KMS-11 (cell line): ENCODE data around the gene CYTH4.

Experiments
- H2AFZ ChIP-seq: fragments of 200-600 bp; sonication (generic); 2 replicates; pipeline ENCODE4 v1.6.1; 2016; ENCODE audit warnings: antibody characterized with exemption, mixed run types, low read depth
- H3K27ac ChIP-seq: fragments of 200-600 bp; sonication (generic); 2 replicates; pipeline ENCODE4 v1.6.1; 2016; ENCODE audit warnings: mild to moderate bottlenecking, mixed run types
- H3K27me3 ChIP-seq: fragments of 200-600 bp; sonication (generic); 2 replicates; pipeline ENCODE4 v1.6.1; 2017; ENCODE audit warnings: mild to moderate bottlenecking, low read depth, mixed run types, moderate library complexity; ENCODE audit not compliant: insufficient read depth
- H3K36me3 ChIP-seq: fragments of 200-600 bp; sonication (generic); 2 replicates; pipeline ENCODE4 v1.6.1; 2017; ENCODE audit warnings: mild to moderate bottlenecking, mixed run types; ENCODE audit not compliant: insufficient read depth
- H3K4me1 ChIP-seq: fragments of 200-600 bp; sonication (generic); 2 replicates; pipeline ENCODE4 v1.6.1; 2016; ENCODE audit warnings: mild to moderate bottlenecking, low read depth, mixed run types; ENCODE audit not compliant: poor library complexity, severe bottlenecking
- H3K4me2 ChIP-seq: fragments of 200-600 bp; sonication (generic); 2 replicates; pipeline ENCODE4 v1.7.0; 2016; ENCODE audit warnings: mild to moderate bottlenecking, mixed run types
- H3K4me3 ChIP-seq: fragments of 200-600 bp; sonication (generic); IDR thresholded peaks from 2 replicates; pipeline ENCODE4 v1.6.1; 2017; ENCODE audit warnings: low read depth, low read length, mixed read lengths; ENCODE audit not compliant: insufficient read depth
- H3K79me2 ChIP-seq: fragments of 200-600 bp; sonication (generic); 2 replicates; pipeline ENCODE4 v1.6.1; 2016; ENCODE audit warnings: low read depth, mixed run types; ENCODE audit not compliant: insufficient read depth
- H3K9ac ChIP-seq: fragments of 200-600 bp; sonication (generic); 2 replicates; pipeline ENCODE4 v1.6.1; 2016; ENCODE audit warnings: mild to moderate bottlenecking, mixed run types
- H4K20me1 ChIP-seq: fragments of 200-600 bp; sonication (generic); 2 replicates; pipeline ENCODE4 v1.6.1; 2016; ENCODE audit warnings: mild to moderate bottlenecking, mixed run types; ENCODE audit not compliant: insufficient read depth
- TF ChIP-seq, protein P1 (sequence below): fragments of 200-600 bp; sonication (generic); conservative IDR thresholded peaks from 2 replicates; pipeline ENCODE4 v1.6.1; 2017; ENCODE audit warnings: low read depth, mild to moderate bottlenecking, antibody characterized with exemption, low read length, moderate library complexity, mixed read lengths

CYTH4 gene

DNA sequence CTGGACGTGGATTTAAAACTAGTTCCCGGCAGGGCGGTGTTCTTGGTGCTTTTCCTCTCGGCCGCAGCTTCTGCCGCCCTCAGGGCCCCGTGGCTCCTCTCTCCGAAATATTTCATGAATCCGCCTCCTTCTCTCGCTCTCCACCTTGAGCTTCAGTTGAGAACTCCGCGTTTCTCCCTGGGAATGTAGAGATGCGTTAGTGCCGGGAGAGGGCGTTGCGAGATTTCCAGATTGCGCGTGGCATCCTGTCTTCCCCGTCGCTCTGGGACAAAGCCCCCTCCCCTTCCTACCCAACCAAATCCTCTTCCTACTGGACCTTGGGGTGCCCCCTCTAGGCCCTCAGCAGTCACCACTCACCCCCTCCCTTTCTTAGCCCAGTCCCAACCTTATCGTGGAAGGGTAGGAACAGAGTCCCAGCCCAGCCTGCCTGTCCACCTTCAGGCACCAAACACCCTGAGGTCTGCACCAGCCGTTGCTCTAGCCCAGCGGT, 22.7 kb upstream of the CYTH4 start:
- Histone ChIP-seq H3K79me2 (no peaks in the 10 kb centered on the region), H4K20me1 (no peaks in the 10 kb centered on the region), H2AFZ (no peak overlapping the region), H3K4me1 (peaks cover 11% of the 10 kb centered on the region), H3K4me3 (no peak overlapping the region), H3K27me3 (no peaks in the 10 kb centered on the region), H3K9ac (no peak overlapping the region), H3K27ac (no peak overlapping the region), H3K4me2 (no peak overlapping the region), H3K36me3 (no peaks in the 10 kb centered on the region)
- TF ChIP-seq, protein P1, sequence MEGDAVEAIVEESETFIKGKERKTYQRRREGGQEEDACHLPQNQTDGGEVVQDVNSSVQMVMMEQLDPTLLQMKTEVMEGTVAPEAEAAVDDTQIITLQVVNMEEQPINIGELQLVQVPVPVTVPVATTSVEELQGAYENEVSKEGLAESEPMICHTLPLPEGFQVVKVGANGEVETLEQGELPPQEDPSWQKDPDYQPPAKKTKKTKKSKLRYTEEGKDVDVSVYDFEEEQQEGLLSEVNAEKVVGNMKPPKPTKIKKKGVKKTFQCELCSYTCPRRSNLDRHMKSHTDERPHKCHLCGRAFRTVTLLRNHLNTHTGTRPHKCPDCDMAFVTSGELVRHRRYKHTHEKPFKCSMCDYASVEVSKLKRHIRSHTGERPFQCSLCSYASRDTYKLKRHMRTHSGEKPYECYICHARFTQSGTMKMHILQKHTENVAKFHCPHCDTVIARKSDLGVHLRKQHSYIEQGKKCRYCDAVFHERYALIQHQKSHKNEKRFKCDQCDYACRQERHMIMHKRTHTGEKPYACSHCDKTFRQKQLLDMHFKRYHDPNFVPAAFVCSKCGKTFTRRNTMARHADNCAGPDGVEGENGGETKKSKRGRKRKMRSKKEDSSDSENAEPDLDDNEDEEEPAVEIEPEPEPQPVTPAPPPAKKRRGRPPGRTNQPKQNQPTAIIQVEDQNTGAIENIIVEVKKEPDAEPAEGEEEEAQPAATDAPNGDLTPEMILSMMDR: no peak

DNA sequence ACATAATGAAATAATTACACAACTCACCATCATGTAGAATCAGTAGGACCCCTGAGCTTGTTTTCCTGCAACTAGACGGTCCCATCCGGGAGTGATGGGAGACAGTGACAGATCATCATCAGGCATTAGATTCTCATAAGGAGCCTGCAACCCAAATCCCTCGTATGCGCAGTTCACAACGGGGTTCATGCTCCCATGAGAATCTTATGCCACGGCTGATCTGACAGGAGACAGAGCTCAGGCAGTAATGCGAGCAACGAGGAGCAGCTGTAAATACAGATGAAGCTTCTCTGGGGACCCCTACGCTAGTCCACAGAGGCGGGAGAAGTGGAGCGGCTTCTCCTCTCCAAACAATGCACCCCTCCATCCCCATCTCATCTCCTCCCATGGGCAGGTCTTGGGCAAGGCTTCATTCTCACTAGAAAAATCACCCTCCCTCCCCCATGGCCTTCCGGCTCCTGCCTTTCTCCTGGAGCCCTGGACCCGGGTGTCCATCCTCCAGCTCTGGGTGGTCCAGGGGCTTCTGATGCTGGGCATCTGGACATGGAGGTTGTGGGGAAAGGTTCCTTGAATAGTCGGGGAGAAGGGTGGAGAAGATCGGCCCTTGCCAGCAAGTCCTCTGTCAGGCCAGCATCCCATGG, 22.0 kb upstream of the CYTH4 start:
- no peak overlapping the region for H3K9ac ChIP-seq
- H2AFZ ChIP-seq: peak overlapping the region; percentile 36; the same call in 1 of the 2 replicates
- H3K4me3 ChIP-seq: no peak overlapping the region
- H3K27me3 ChIP-seq: no peaks in the 10 kb centered on the region
- no peaks in the 10 kb centered on the region for H3K79me2 ChIP-seq
- no peaks in the 10 kb centered on the region for H4K20me1 ChIP-seq
- H3K27ac ChIP-seq: no peak overlapping the region
- H3K4me1 ChIP-seq: peaks cover 11% of the 10 kb centered on the region
- TF ChIP-seq, protein P1: no peak
- H3K4me2 ChIP-seq: peak overlapping the region; percentile 29; the same call in 1 of the 2 replicates
- no peaks in the 10 kb centered on the region for H3K36me3 ChIP-seq

DNA sequence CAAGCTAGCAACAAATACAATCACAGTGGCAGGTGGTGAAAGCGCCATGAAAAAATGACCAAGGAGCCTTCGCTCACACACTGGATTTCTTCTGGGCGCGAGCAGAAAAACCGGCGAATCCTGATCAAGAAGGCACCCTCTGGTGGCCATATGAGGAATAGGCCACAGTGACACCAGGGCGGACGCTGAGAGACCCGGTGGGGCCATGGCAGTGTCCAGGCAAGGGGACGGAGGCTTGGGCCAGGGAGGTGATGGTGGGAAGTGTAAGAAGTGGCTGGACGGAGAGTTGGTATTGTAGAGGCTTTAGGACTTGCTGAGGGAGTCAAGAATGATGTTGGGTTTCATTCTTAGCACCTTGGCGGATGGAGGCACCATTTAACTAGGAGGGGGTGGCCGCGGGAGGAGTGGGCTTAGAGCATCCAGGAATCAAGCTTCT, 21.4 kb upstream of the CYTH4 start:
- no peaks in the 10 kb centered on the region for H4K20me1 ChIP-seq
- TF ChIP-seq, protein P1: peak; percentile 95
- H3K27me3 ChIP-seq: no peaks in the 10 kb centered on the region
- H3K9ac ChIP-seq: no peak overlapping the region
- H3K36me3 ChIP-seq: no peaks in the 10 kb centered on the region
- H3K4me3 ChIP-seq: no peak overlapping the region
- H3K79me2 ChIP-seq: no peaks in the 10 kb centered on the region
- no peak overlapping the region for H3K27ac ChIP-seq
- peak overlapping the region; percentile 29; the same call in 1 of the 2 replicates for H3K4me2 ChIP-seq
- peaks cover 11% of the 10 kb centered on the region for H3K4me1 ChIP-seq
- peak overlapping the region; percentile 36; the same call in 1 of the 2 replicates for H2AFZ ChIP-seq

DNA sequence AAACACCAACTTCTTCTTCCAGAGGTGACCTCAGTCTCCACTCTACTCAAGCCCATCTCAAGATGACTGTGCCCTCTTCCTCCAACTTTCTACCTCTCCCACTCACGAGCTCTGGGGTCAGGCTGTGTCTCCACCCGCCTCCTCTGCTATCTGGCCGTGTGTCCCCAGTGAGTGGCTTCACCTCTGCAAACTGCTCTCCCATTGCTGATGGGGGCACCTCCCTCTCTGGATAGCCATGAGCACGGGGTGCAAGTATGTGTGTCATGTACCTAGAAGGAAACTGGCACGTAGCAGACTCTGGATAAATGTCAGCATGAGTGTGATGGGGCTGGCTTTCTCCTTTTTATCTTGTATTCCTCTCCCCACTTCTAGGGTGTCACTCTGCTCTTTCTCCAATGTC, 20.0 kb upstream of the CYTH4 start:
- H3K79me2 ChIP-seq: no peaks in the 10 kb centered on the region
- TF ChIP-seq, protein P1: no peak

More for the DNA sequence above, 20.0 kb upstream of the CYTH4 start:
- Histone ChIP-seq H3K36me3 (no peaks in the 10 kb centered on the region), H3K27ac (no peak overlapping the region), H3K27me3 (no peaks in the 10 kb centered on the region), H3K9ac (no peak overlapping the region), H2AFZ (no peak overlapping the region), H3K4me1 (peaks cover 11% of the 10 kb centered on the region), H4K20me1 (no peaks in the 10 kb centered on the region), H3K4me3 (no peak overlapping the region), H3K4me2 (no peak overlapping the region)
